GM12878 (cell line): Measurements from ENCODE around the gene SRP14. TPM values are rescaled to one million over a fixed set of nuclear protein-coding genes. Genes with fewer than 3 reads are reported as not detected.

ENCODE experiments used
- ATF7 ChIP-seq: fragments of 450-650 bp; IDR thresholded peaks from 2 replicates; pipeline ENCODE4 v1.6.1; 2016; ENCODE audit warnings: low read depth, mild to moderate bottlenecking
- BACH1 ChIP-seq: fragments of 450-650 bp; IDR thresholded peaks from 2 replicates; pipeline ENCODE4 v1.6.1; 2017; ENCODE audit warnings: mild to moderate bottlenecking, borderline replicate concordance
- FOS ChIP-seq: IDR thresholded peaks from 3 replicates; pipeline ENCODE4 v1.6.1; 2011; ENCODE audit warnings: borderline replicate concordance; ENCODE audit not compliant: insufficient read length; ENCODE audit errors: extremely low read depth
- GABPA ChIP-seq: IDR thresholded peaks from 2 replicates; pipeline ENCODE4 v1.6.1; 2014; ENCODE audit warnings: antibody characterized with exemption, low read depth, mild to moderate bottlenecking, inconsistent platforms
- KLF5 ChIP-seq: fragments of 450-650 bp; IDR thresholded peaks from 2 replicates; pipeline ENCODE4 v1.6.1; 2014; ENCODE audit warnings: mild to moderate bottlenecking; ENCODE audit not compliant: partially characterized antibody
- MEF2B ChIP-seq: fragments of 450-650 bp; IDR thresholded peaks from 2 replicates; pipeline ENCODE4 v1.6.1; 2018; ENCODE audit warnings: mild to moderate bottlenecking, moderate library complexity; ENCODE audit not compliant: partially characterized antibody, poor library complexity, severe bottlenecking
- MTA2 ChIP-seq: fragments of 450-650 bp; IDR thresholded peaks from 2 replicates; pipeline ENCODE4 v1.6.1; 2016; ENCODE audit warnings: low read depth, mild to moderate bottlenecking, moderate library complexity
- MTA3 ChIP-seq: IDR thresholded peaks from 2 replicates; pipeline ENCODE4 v1.6.1; 2012; ENCODE audit warnings: low read length, inconsistent platforms, borderline replicate concordance
- PML ChIP-seq: IDR thresholded peaks from 2 replicates; pipeline ENCODE4 v1.6.1; 2012; ENCODE audit warnings: low read length, inconsistent platforms
- POLR2AphosphoS5 ChIP-seq: IDR thresholded peaks from 2 replicates; pipeline ENCODE4 v1.6.1; 2011; ENCODE audit warnings: mild to moderate bottlenecking, low read length, inconsistent platforms
- SIN3A ChIP-seq: IDR thresholded peaks from 2 replicates; pipeline ENCODE4 v1.6.1; 2012; ENCODE audit warnings: low read depth, low read length, improper control_type of control experiment
- SUPT20H ChIP-seq: IDR thresholded peaks from 2 replicates; pipeline ENCODE4 v1.6.1; 2011; ENCODE audit warnings: low read depth, mild to moderate bottlenecking, low read length, moderate library complexity, borderline replicate concordance; ENCODE audit not compliant: control insufficient read depth
- TARDBP ChIP-seq: IDR thresholded peaks from 2 replicates; pipeline ENCODE4 v1.6.1; 2016; ENCODE audit warnings: borderline replicate concordance
- ZBTB40 ChIP-seq: fragments of 450-650 bp; IDR thresholded peaks from 2 replicates; pipeline ENCODE4 v1.6.1; 2016; ENCODE audit warnings: mild to moderate bottlenecking, moderate library complexity, borderline replicate concordance
- ZNF217 ChIP-seq: fragments of 450-650 bp; IDR thresholded peaks from 2 replicates; pipeline ENCODE4 v1.6.1; 2017; ENCODE audit warnings: antibody characterized with exemption, mild to moderate bottlenecking
- ZNF622 ChIP-seq: fragments of 450-650 bp; IDR thresholded peaks from 2 replicates; pipeline ENCODE4 v1.6.1; 2017; ENCODE audit warnings: mild to moderate bottlenecking, inconsistent platforms
- polyA plus RNA-seq, 11 experiments: library from polyadenylated mRNA; depleted of rRNA in 4 of 11; unstranded in 6 of 11; stranded (reverse) in 5 of 11; fragments of >200 nt; fragmentation: Nextera tagmentation in 4 of 11; fragmentation: Illumina TruSeq in 1 of 11; extraction: Ambion mirVana in 4 of 11; extraction: Trizol in 1 of 11; gene quantifications; 1 replicate in 1 of 11; 2 replicates in 10 of 11; pipeline versions ENCODE4 v1.2.1 to v1.2.3, GENCODE V29; 2011 to 2016; ENCODE audit warnings: inconsistent platforms in 2 of 11, missing spikeins in 2 of 11, low read depth in 1 of 11
- total RNA-seq, 4 experiments: library from RNA; depleted of rRNA in 3 of 4; stranded (reverse); fragments of >200 nt in 3 of 4; fragmentation: Illumina TruSeq in 1 of 4; extraction: Trizol in 1 of 4; gene quantifications; 2 replicates each; pipeline versions ENCODE4 v1.2.1 to v1.2.3, GENCODE V29; 2013 to 2021
- TF ChIP-seq, protein P1 (sequence below): IDR thresholded peaks from 2 replicates; pipeline ENCODE4 v1.6.1; 2012; ENCODE audit warnings: mild to moderate bottlenecking, low read depth, low read length
- TF ChIP-seq, protein P2 (sequence below): fragments of 450-650 bp; IDR thresholded peaks from 2 replicates; pipeline ENCODE4 v1.6.1; 2018; ENCODE audit warnings: mild to moderate bottlenecking, low read depth, moderate library complexity; ENCODE audit not compliant: partially characterized antibody
- TF ChIP-seq, protein P3 (sequence below): IDR thresholded peaks from 2 replicates; pipeline ENCODE4 v1.6.1; 2012; ENCODE audit warnings: low read depth, low read length, improper control_type of control experiment

SRP14 gene
- total and polyA plus RNA-seq, 10 of the 15 experiments (the other 5 are each of a cell fraction or from before 2014, with no cell fraction given) = 141 to 1,182 (median 493) TPM

GRCh38 chr15:40038638-40039543 is at the start of gene SRP14 (continued):
- TF ChIP-seq POLR2AphosphoS5 (peak; percentile 96), ZBTB40 (peak; percentile 95), PML (no peak), FOS (no peak), ATF7 (no peak), BACH1 (no peak), TARDBP (no peak), ZNF217 (no peak), MTA2 (no peak), GABPA (no peak), ZNF622 (no peak), MTA3 (no peak), KLF5 (no peak), MEF2B (no peak), SIN3A (peak; percentile 84), SUPT20H (no peak)
- TF ChIP-seq, protein P1, sequence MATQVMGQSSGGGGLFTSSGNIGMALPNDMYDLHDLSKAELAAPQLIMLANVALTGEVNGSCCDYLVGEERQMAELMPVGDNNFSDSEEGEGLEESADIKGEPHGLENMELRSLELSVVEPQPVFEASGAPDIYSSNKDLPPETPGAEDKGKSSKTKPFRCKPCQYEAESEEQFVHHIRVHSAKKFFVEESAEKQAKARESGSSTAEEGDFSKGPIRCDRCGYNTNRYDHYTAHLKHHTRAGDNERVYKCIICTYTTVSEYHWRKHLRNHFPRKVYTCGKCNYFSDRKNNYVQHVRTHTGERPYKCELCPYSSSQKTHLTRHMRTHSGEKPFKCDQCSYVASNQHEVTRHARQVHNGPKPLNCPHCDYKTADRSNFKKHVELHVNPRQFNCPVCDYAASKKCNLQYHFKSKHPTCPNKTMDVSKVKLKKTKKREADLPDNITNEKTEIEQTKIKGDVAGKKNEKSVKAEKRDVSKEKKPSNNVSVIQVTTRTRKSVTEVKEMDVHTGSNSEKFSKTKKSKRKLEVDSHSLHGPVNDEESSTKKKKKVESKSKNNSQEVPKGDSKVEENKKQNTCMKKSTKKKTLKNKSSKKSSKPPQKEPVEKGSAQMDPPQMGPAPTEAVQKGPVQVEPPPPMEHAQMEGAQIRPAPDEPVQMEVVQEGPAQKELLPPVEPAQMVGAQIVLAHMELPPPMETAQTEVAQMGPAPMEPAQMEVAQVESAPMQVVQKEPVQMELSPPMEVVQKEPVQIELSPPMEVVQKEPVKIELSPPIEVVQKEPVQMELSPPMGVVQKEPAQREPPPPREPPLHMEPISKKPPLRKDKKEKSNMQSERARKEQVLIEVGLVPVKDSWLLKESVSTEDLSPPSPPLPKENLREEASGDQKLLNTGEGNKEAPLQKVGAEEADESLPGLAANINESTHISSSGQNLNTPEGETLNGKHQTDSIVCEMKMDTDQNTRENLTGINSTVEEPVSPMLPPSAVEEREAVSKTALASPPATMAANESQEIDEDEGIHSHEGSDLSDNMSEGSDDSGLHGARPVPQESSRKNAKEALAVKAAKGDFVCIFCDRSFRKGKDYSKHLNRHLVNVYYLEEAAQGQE = no peak
- TF ChIP-seq, protein P2, sequence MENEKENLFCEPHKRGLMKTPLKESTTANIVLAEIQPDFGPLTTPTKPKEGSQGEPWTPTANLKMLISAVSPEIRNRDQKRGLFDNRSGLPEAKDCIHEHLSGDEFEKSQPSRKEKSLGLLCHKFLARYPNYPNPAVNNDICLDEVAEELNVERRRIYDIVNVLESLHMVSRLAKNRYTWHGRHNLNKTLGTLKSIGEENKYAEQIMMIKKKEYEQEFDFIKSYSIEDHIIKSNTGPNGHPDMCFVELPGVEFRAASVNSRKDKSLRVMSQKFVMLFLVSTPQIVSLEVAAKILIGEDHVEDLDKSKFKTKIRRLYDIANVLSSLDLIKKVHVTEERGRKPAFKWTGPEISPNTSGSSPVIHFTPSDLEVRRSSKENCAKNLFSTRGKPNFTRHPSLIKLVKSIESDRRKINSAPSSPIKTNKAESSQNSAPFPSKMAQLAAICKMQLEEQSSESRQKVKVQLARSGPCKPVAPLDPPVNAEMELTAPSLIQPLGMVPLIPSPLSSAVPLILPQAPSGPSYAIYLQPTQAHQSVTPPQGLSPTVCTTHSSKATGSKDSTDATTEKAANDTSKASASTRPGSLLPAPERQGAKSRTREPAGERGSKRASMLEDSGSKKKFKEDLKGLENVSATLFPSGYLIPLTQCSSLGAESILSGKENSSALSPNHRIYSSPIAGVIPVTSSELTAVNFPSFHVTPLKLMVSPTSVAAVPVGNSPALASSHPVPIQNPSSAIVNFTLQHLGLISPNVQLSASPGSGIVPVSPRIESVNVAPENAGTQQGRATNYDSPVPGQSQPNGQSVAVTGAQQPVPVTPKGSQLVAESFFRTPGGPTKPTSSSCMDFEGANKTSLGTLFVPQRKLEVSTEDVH = peak; percentile 64
- TF ChIP-seq, protein P3, sequence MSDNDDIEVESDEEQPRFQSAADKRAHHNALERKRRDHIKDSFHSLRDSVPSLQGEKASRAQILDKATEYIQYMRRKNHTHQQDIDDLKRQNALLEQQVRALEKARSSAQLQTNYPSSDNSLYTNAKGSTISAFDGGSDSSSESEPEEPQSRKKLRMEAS = no peak
